Heart left ventricle (tissue), 13 donors: ENCODE results near the gene SMCHD1.

Experiments used
- POLR2A ChIP-seq, 2 donors: fragments of 450-650 bp; IDR thresholded peaks; one replicate each; pipeline ENCODE4 v1.6.1; 2017; ENCODE audit warnings: antibody characterized with exemption in 2 of 2, mild to moderate bottlenecking in 2 of 2, moderate library complexity in 2 of 2
- TF ChIP-seq, protein P1 (sequence below), 12 donors: fragments of 200-600 bp; sonication (generic) in 4 of 12; IDR thresholded peaks; one replicate each; pipeline versions ENCODE4 v1.5.0 to v1.8.0; 2018 to 2022; ENCODE audit warnings: antibody characterized with exemption in 12 of 12, mild to moderate bottlenecking in 5 of 12
- donor health status: ischemic (EF 13 %, LVEDD 7.1; RV severe dilation, severe dysfunction).
- donor health status: DM: no; HTN: yes; CAD: no.
- donor health status: DM: no; HTN: no; CAD: no.
- donor health status: ischemic (EF 25% LVEDD 6.9; RV normal size, moderate dysfunction).
- donor health status: ischemic (EF 25% LVEDD 5.7; RV mildly dilated, moderate dysfunction).
- donor health status: ischemic (EF 35%, LVEDD 5.7; RV mildly dilated, moderate dysfunction).
- donor health status: nonischemic (EF 11% LVEDD 7.7; RV severe dilation, severe dysfunction).
- donor health status: DM: yes; HTN: yes; CAD: no.
- donor health status: PGD.
- donor health status: ischemic (EF 29% LVEDD 5.4; RV normal size, mild dysfunction).
- donor health status: nonischemic (EF 23%, LVEDD 6.1; RV moderate dilation, normal function).

DNA sequence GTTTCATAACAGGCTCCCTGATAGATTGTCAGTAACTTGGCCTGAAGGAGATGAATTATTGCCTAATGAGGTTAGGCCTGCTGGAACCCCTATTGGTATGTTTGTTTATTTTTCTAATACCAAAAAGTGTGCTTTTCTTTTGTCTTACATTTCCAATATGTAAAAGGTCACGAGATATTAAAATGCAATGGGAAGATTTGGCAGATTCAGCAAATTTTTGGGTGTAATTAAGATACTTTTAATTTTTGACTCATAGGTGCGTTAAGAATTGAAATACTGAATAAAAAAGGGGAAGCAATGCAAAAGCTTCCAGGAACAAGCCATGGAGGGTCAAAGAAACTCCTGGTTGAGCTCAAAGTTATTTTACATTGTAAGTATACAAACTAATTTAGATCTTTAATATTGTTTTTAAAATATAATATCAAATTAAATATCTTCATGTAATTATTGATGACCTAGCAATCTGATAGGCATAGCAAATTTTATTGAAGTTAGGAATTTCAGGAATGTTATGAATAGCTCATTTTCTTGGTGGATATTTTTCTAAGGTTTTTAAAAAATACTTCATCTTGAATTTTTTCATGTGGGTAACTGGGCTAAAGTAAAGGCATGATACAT is 52.1 kb downstream of the SMCHD1 start:
- TF ChIP-seq, protein P1, sequence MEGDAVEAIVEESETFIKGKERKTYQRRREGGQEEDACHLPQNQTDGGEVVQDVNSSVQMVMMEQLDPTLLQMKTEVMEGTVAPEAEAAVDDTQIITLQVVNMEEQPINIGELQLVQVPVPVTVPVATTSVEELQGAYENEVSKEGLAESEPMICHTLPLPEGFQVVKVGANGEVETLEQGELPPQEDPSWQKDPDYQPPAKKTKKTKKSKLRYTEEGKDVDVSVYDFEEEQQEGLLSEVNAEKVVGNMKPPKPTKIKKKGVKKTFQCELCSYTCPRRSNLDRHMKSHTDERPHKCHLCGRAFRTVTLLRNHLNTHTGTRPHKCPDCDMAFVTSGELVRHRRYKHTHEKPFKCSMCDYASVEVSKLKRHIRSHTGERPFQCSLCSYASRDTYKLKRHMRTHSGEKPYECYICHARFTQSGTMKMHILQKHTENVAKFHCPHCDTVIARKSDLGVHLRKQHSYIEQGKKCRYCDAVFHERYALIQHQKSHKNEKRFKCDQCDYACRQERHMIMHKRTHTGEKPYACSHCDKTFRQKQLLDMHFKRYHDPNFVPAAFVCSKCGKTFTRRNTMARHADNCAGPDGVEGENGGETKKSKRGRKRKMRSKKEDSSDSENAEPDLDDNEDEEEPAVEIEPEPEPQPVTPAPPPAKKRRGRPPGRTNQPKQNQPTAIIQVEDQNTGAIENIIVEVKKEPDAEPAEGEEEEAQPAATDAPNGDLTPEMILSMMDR (IDR thresholded peaks at IDR 0.05), result no peak
- TF ChIP-seq POLR2A (IDR thresholded peaks at IDR 0.05), result no peak
